A673 (cell line): ENCODE measurements around the gene NEDD9. TPM values are rescaled to one million over a fixed set of nuclear protein-coding genes. Genes with fewer than 3 reads are reported as not detected.

Source experiments
- BruUV-seq: library from RNA; stranded (reverse); fragments of 400-500 nt; replicated peaks from 2 replicates; lab custom pipeline; 2021; lab: Mats Ljungman, UMichigan
- CTCF ChIA-PET: fragments of 300-600 bp; sonication (Branson Sonifier 250); formaldehyde crosslinking; loops from one replicate; lab custom pipeline; 2022; ENCODE audit warnings: antibody characterized with exemption; lab: Charles Lee
- POLR2A ChIA-PET: fragments of 300-600 bp; sonication (Branson Sonifier 250); formaldehyde crosslinking; loops from one replicate; lab custom pipeline; 2022; ENCODE audit warnings: antibody characterized with exemption; ENCODE audit not compliant: low non-redundant PET; lab: Charles Lee
- DNase-seq: peaks from one replicate; pipeline ENCODE4 v3.0.0-alpha.2; 2015; ENCODE audit warnings: low spot score
- H3K27ac ChIP-seq: fragments of 200-600 bp; sonication (generic); 2 replicates; pipeline ENCODE4 v1.5.1; 2016; ENCODE audit warnings: mixed run types, low read depth, mild to moderate bottlenecking, mixed read lengths, antibody characterized with exemption, low read length; ENCODE audit not compliant: poor library complexity, severe bottlenecking
- H3K27me3 ChIP-seq: fragments of 200-600 bp; sonication (generic); replicated peaks from 2 replicates; pipeline ENCODE4 v1.6.1; 2017; ENCODE audit warnings: mixed run types, low read depth, mild to moderate bottlenecking, mixed read lengths, antibody characterized with exemption, low read length; ENCODE audit not compliant: insufficient read depth, poor library complexity
- H3K36me3 ChIP-seq: fragments of 200-600 bp; sonication (generic); 2 replicates; pipeline ENCODE4 v1.6.1; 2016; ENCODE audit warnings: mixed run types, mild to moderate bottlenecking, mixed read lengths, antibody characterized with exemption, low read length; ENCODE audit not compliant: insufficient read depth, poor library complexity, severe bottlenecking
- H3K4me1 ChIP-seq: fragments of 200-600 bp; sonication (generic); 2 replicates; pipeline ENCODE4 v1.6.1; 2017; ENCODE audit warnings: mixed run types, mild to moderate bottlenecking, mixed read lengths, antibody characterized with exemption, low read length; ENCODE audit not compliant: insufficient read depth, poor library complexity, severe bottlenecking
- H3K4me3 ChIP-seq: fragments of 200-600 bp; sonication (generic); 2 replicates; pipeline ENCODE4 v1.5.1; 2016; ENCODE audit warnings: low read depth, mixed run types, mild to moderate bottlenecking, mixed read lengths, low read length; ENCODE audit not compliant: poor library complexity, severe bottlenecking
- H3K9me3 ChIP-seq: fragments of 200-600 bp; sonication (generic); 2 replicates; pipeline ENCODE4 v1.6.1; 2016; ENCODE audit warnings: mixed run types, low read depth, mild to moderate bottlenecking, mixed read lengths, antibody characterized with exemption, low read length; ENCODE audit not compliant: poor library complexity, severe bottlenecking
- CTCF ChIP-seq: fragments of 300-800, 200-600 bp; sonication (generic); conservative IDR thresholded peaks from 2 replicates; pipeline ENCODE4 v1.5.1; 2017; ENCODE audit warnings: low read depth, mild to moderate bottlenecking, antibody characterized with exemption, low read length, moderate library complexity, mixed read lengths
- EZH2 ChIP-seq: fragments of 200-600 bp; sonication (generic); IDR thresholded peaks from 2 replicates; pipeline ENCODE4 v1.6.1; 2017; ENCODE audit warnings: borderline replicate concordance, low read depth, mild to moderate bottlenecking, mixed read lengths, antibody characterized with exemption, low read length; ENCODE audit not compliant: poor library complexity, severe bottlenecking
- intact Hi-C: fragments of 100-400 bp; cut with micrococcal nuclease; formaldehyde crosslinking; loops from one replicate; pipeline ENCODE4 v1.10.0; 2022; ENCODE audit not compliant: unreplicated experiment
- total RNA-seq: library from RNA; stranded (reverse); gene quantifications from 2 replicates; pipeline ENCODE4 v1.2.3, GENCODE V29; 2021

The NEDD9 gene
- total RNA-seq, 1 experiment from 2014 or later = 6.6 TPM

- H3K36me3 ChIP-seq = peaks cover 4% of the 10 kb centered on the region
- no peaks in the 10 kb centered on the region for H3K27me3 ChIP-seq
- H3K4me3 ChIP-seq = no peak overlapping the region
- TF ChIP-seq CTCF (no peak), EZH2 (no peak)
- no TSS peak for BruUV-seq
- H3K4me1 ChIP-seq = peaks cover 11% of the 10 kb centered on the region
- H3K9me3 ChIP-seq = no peaks in the 10 kb centered on the region
- intact Hi-C loops = no loop called here
- H3K27ac ChIP-seq = no peak overlapping the region
- no peak for DNase-seq
- ChIA-PET POLR2A (no interaction called here), CTCF (no interaction called here)
These were observed 95.7 kb downstream of the NEDD9 start for GRCh38 chr6:11136809-11137208.

Other genes starting within 250 kb of the NEDD9 start
- 12.7 and 14.1 TPM in 2 replicates for gene ELOVL2, start 188.4 kb downstream of the NEDD9 start, total RNA-seq
- gene SMIM13, start 138.8 kb downstream of the NEDD9 start, total RNA-seq = 16.8 and 18.9 TPM in 2 replicates
- gene ERVFRD-1, start 120.9 kb downstream of the NEDD9 start, total RNA-seq = 0.09 and 0.11 TPM in 2 replicates